ENCODE results near the gene MBLAC1. TPM values are rescaled to one million over a fixed set of nuclear protein-coding genes. Genes with fewer than 3 reads are reported as not detected.

MBLAC1 gene
- total and polyA plus RNA-seq, 9 of the 15 experiments (the other 6 are each of a cell fraction or from before 2014, with no cell fraction given), result 0.03 to 3.1 (median 0.52) TPM

DNA sequence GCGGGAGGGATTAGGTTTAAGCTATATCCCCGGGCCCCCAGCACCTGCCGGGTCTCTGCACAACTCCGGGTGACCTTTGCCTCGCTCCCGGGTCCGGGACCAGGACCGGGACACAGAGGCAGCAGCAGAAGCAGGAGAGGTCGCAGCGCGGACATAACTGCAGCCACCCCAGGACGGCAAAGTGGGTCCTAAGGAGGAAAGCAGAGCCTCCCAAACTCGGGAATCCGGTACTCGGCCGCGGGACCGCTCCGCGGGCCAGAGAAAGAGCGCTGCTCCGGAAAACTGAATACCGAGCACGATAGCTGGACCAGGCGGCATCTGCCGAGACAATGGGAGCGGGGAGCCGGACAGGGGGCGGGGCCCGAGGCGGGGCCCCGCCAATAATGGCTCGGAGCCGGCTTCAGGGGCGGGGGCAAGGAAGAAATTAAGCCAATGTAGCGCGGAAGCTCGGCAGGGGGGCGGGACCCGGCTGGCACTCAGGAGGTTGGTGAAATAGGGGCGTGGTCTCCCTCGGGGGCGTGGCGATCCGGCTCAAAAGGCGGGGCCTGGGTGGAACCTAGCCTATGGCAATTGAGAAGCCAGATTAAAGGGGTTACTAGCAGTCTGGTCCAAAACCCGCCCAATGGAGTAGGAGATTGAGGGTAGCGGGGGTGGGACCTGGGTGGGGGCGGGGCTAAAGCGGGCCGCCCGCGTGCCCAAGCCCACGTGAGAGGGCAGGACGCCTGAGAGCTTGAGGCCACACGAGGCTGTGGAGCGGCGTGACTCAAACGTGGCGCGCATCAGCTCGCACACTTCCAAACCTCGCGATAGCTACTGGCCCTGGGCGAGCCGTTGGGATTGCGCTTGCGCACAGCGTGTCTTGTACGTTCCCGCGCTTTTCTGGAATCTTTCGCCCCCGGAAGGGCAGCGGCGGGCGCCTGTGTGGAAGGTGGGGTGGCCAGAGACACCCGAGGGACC is 50.6 kb downstream of the MBLAC1 start, which contains the start of the genes GPC2 and STAG3 (continued):
- TF ChIP-seq CUX1 (CRISPR knock-in tag; IDR thresholded peaks at IDR 0.05) (no peak), IRF2 (CRISPR knock-in tag; IDR thresholded peaks at IDR 0.05) (no peak), RFX1 (IDR thresholded peaks at IDR 0.05) (no peak), PRPF4 (IDR thresholded peaks at IDR 0.05; ENCODE audit: insufficient read depth, low read depth, low read length, poor library complexity, severe bottlenecking) (no peak), ZC3H11A (IDR thresholded peaks at IDR 0.05; ENCODE audit: low read depth, low read length) (no peak), SREBF1 (IDR thresholded peaks at IDR 0.05; ENCODE audit: borderline replicate concordance, low read depth, low read length) (no peak), SRF (CRISPR knock-in tag; IDR thresholded peaks at IDR 0.05) (peak in 1 of 2 experiments; percentile 70; a peak in 1 of 4 replicates), ELF2 (CRISPR knock-in tag; IDR thresholded peaks at IDR 0.05) (no peak), UBTF (IDR thresholded peaks at IDR 0.05; ENCODE audit: borderline replicate concordance in 1 of 2, low read depth in 2 of 2, low read length in 2 of 2) (no peak), NRF1 (conservative IDR thresholded peaks at IDR 0.05 in 1 of 2, IDR thresholded peaks at IDR 0.05 in 1 of 2) (peak; percentile 57 to 64), ILK (tag; IDR thresholded peaks at IDR 0.05; ENCODE audit: borderline replicate concordance, low read depth) (no peak), ARID1B (IDR thresholded peaks at IDR 0.05) (no peak)
- TF ChIP-seq, protein P1, sequence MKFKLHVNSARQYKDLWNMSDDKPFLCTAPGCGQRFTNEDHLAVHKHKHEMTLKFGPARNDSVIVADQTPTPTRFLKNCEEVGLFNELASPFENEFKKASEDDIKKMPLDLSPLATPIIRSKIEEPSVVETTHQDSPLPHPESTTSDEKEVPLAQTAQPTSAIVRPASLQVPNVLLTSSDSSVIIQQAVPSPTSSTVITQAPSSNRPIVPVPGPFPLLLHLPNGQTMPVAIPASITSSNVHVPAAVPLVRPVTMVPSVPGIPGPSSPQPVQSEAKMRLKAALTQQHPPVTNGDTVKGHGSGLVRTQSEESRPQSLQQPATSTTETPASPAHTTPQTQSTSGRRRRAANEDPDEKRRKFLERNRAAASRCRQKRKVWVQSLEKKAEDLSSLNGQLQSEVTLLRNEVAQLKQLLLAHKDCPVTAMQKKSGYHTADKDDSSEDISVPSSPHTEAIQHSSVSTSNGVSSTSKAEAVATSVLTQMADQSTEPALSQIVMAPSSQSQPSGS (CRISPR knock-in tag; IDR thresholded peaks at IDR 0.05), result no peak; the same call in 1 of the 2 replicates
- TF ChIP-seq, protein P2, sequence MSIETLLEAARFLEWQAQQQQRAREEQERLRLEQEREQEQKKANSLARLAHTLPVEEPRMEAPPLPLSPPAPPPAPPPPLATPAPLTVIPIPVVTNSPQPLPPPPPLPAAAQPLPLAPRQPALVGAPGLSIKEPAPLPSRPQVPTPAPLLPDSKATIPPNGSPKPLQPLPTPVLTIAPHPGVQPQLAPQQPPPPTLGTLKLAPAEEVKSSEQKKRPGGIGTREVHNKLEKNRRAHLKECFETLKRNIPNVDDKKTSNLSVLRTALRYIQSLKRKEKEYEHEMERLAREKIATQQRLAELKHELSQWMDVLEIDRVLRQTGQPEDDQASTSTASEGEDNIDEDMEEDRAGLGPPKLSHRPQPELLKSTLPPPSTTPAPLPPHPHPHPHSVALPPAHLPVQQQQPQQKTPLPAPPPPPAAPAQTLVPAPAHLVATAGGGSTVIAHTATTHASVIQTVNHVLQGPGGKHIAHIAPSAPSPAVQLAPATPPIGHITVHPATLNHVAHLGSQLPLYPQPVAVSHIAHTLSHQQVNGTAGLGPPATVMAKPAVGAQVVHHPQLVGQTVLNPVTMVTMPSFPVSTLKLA (conservative IDR thresholded peaks at IDR 0.05), result peak in 1 of 2 experiments; percentile 67; a peak in 2 of 4 replicates
